Measurements from ENCODE around the gene PLEKHA4. TPM values are rescaled to one million over a fixed set of nuclear protein-coding genes. Genes with fewer than 3 reads are reported as not detected.

Gene PLEKHA4
- polyA plus RNA-seq, 1 donor, result 14.5 TPM

DNA sequence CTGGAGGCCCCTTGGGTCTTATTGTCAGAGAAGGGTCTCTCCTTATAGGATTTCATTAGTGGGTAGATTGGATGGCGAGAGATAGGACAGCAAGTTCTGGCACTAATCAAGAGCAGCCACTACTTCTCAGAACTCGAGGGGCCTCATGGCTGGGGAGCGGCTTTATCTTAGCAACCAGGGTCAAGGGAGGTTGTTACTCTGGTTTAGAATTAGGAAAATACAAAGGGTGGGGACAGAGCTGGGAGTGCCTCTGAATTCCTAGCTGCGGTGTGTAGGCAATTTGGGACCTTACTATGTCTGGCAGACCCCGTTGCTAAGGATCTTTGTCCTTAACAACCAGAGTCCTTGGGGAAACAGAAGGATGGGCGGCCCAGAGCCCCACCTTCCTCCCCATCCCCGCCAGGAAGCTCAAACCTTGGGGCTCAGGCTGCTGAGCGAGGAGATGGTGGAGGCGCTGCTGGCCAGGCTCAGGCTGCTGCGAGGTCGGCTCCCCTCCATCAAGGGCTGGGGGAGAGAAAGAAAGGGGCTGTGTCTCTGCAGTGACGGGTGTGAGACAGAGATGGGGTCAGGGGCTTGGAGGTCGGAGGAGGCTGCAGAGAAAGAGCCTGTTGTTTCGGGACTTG lies 1.2 kb downstream of the PLEKHA4 start:
- WGBS (ENCODE audit: insufficient coverage, low lambda C conversion rate), result no CpG with 5 or more reads among the region's 14 CpGs
- Histone ChIP-seq H3K36me3 (ENCODE audit: control insufficient read depth, insufficient read depth, low read length) (no peaks in the 10 kb centered on the region), H3K27me3 (ENCODE audit: control insufficient read depth, insufficient read depth, low read length) (no peaks in the 10 kb centered on the region), H3K9me3 (ENCODE audit: control insufficient read depth, low read depth, low read length) (no peaks in the 10 kb centered on the region), H3K4me3 (ENCODE audit: low read length) (peak overlapping the region; percentile 5), H3K27ac (ENCODE audit: low read length) (peak overlapping the region; percentile 5), H3K4me1 (ENCODE audit: control insufficient read depth, insufficient read depth, low read length) (peaks cover 25% of the 10 kb centered on the region)
- peak in 1 of 2 donors; percentile 79 for DNase-seq

DNA sequence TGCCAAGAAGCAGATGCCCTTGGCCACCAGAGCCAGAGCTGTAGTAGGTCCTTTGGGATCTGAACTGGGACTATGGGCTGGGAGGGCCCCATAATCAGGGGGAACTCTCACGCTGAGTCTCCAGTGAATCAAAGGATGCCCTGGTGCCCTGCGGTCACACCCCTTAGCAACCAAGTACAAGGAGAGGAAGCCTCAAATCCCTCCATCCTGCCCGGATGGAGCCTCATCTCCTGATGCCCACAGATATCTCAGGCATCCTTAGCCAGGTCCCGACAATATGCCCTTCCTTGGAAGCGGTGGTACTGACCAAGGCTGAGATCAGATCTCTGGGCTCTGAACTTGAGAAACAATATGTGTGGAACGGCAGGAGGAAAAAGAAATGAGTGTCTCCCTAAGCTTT lies 1.7 kb downstream of the PLEKHA4 start:
- Histone ChIP-seq H3K4me3 (ENCODE audit: low read length) (no peak overlapping the region), H3K9me3 (ENCODE audit: control insufficient read depth, low read depth, low read length) (no peaks in the 10 kb centered on the region), H3K36me3 (ENCODE audit: control insufficient read depth, insufficient read depth, low read length) (no peaks in the 10 kb centered on the region), H3K27me3 (ENCODE audit: control insufficient read depth, insufficient read depth, low read length) (no peaks in the 10 kb centered on the region), H3K27ac (ENCODE audit: low read length) (peak overlapping the region; percentile 5), H3K4me1 (ENCODE audit: control insufficient read depth, insufficient read depth, low read length) (peaks cover 25% of the 10 kb centered on the region)
- no CpG with 5 or more reads among the region's 6 CpGs for WGBS (ENCODE audit: insufficient coverage, low lambda C conversion rate)
- no peak for DNase-seq

DNA sequence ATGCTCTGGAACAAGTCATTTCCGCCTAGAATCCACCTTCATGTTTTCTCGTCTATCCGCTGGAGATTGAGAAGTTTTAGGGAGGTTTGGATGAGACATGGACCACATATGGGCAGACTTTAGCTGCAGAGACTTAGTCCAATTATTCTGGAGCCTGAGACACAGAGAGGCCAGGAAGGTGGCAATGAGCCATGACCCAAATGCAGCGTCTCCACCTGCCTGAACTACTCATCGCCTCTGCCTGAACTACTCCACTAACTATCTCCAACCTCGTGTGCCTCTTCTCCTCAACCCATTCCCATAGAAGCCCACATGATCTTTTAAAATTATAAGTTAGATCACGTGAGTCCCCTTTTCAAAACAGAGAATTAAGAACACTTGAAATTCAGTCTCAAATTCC lies 5.6 kb downstream of the PLEKHA4 start:
- DNase-seq, result no peak
- no peaks in the 10 kb centered on the region for H3K36me3 ChIP-seq (ENCODE audit: control insufficient read depth, insufficient read depth, low read length)
- 96% methylated on average over 5 of the region's 7 CpGs for WGBS (ENCODE audit: insufficient coverage, low lambda C conversion rate)
- H3K4me3 ChIP-seq (ENCODE audit: low read length), result no peak overlapping the region
- H3K27me3 ChIP-seq (ENCODE audit: control insufficient read depth, insufficient read depth, low read length), result no peaks in the 10 kb centered on the region
- H3K4me1 ChIP-seq (ENCODE audit: control insufficient read depth, insufficient read depth, low read length), result peaks cover 15% of the 10 kb centered on the region
- H3K9me3 ChIP-seq (ENCODE audit: control insufficient read depth, low read depth, low read length), result no peaks in the 10 kb centered on the region
- no peak overlapping the region for H3K27ac ChIP-seq (ENCODE audit: low read length)

DNA sequence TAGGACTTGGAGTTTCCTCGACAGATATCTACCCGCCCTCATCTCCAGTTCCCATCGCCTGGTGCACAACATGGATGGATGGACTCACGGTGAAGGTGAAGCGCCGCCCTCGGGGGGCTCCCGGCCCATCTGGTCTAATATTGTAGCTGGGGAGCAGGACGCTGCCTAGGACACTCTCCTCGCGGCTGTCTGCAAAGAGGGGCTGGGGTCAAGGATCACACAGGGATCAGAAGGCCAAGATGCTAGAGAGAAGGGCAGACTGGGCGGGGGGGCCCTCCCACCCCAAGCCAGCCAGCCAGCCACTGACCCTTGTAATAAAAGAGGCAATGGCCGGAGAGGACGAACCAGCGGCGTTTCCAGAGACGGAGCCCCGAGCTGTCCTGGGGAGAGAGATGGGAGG lies 7.1 kb downstream of the PLEKHA4 start:
- Histone ChIP-seq H3K4me3 (ENCODE audit: low read length) (no peak overlapping the region), H3K9me3 (ENCODE audit: control insufficient read depth, low read depth, low read length) (no peaks in the 10 kb centered on the region), H3K27me3 (ENCODE audit: control insufficient read depth, insufficient read depth, low read length) (no peaks in the 10 kb centered on the region), H3K27ac (ENCODE audit: low read length) (no peak overlapping the region), H3K36me3 (ENCODE audit: control insufficient read depth, insufficient read depth, low read length) (no peaks in the 10 kb centered on the region), H3K4me1 (ENCODE audit: control insufficient read depth, insufficient read depth, low read length) (peaks cover under 1% of the 10 kb centered on the region)
- WGBS (ENCODE audit: insufficient coverage, low lambda C conversion rate), result 95% methylated on average over 4 of the region's 18 CpGs
- no peak for DNase-seq

DNA sequence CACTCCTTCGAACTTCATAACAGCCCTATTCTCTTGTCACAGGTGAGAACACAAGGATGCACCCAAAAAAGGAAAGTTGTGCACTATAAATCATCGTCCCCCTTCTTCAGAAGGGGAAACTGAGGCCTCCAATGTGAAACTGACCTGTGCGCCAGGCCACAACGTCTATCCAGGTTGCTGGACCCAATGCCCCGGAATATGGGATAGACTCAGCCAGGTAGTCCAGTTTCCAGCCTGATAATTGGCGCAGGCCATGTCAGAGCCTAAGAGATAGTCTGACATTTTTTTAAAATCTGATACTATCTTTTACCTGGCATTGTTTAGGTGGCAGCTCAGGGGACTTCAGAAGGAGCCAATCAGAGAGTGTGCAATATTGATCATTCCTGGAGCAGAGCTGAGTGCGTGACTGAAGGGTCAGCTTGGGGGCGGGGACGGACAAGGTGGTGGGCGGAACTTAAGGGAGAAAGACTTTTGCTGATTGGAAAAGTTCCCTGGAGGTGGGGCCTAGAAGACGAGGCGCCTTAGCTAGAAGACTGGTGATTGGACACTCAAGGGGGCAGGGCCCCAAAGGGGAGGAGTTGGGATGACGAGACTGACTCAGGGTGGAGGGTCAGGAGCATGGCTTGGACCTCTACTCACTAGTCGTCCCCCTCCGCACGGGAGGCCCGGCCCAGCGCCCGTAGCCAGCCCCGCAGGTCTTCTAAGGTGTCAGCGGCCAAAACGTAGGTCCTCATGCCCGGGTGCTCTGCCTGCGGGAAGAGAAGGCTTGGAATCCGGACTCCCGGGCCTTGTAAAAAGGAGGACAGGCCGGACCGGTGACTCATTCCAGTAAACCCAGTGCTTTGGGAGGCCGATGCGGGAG lies 8.5 kb downstream of the PLEKHA4 start:
- Histone ChIP-seq H3K4me3 (ENCODE audit: low read length) (no peak overlapping the region), H3K27me3 (ENCODE audit: control insufficient read depth, insufficient read depth, low read length) (no peaks in the 10 kb centered on the region), H3K27ac (ENCODE audit: low read length) (no peak overlapping the region), H3K4me1 (ENCODE audit: control insufficient read depth, insufficient read depth, low read length) (no peaks in the 10 kb centered on the region), H3K36me3 (ENCODE audit: control insufficient read depth, insufficient read depth, low read length) (no peaks in the 10 kb centered on the region), H3K9me3 (ENCODE audit: control insufficient read depth, low read depth, low read length) (no peaks in the 10 kb centered on the region)
- no peak for DNase-seq
- WGBS (ENCODE audit: insufficient coverage, low lambda C conversion rate), result no CpG with 5 or more reads among the region's 30 CpGs

DNA sequence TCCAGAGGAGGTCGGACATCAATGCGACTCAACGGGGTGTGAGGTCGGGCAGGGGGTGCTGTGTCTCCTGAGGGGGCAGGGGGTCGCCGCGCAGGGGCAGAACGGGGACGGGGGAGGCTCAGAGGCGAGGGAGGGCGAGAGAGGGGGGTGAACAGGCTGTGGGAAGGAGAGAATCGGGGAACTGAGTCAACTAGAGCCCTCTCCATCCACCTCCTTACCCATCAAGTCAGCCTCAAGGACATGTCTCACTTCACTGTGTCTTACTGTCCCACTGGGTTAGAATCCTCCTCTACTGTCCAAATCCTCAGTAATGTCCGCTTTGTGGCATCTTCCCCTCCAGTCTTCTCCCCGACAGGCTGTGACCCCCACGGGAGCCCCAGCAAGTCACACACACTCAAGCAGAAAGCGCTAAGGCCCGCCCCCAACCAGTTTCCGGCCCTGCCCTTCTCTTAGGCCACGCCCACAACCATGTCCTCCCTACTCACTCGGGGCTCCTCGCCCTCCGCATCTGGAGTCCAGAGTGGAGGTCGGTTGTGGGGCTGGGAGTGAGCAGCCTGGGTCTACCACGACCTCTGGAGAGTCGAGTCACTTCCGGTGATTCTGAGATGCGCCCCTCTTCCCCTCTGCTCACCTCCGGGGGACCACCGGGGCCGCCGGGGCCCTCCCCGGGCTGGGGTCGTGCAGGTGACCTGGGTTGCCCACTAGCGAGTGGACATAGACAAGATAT lies 9.3 kb downstream of the PLEKHA4 start:
- WGBS (ENCODE audit: insufficient coverage, low lambda C conversion rate), result 20% methylated on average over 1 of the region's 34 CpGs
- H3K4me3 ChIP-seq (ENCODE audit: low read length), result no peak overlapping the region
- H3K36me3 ChIP-seq (ENCODE audit: control insufficient read depth, insufficient read depth, low read length), result no peaks in the 10 kb centered on the region
- H3K27me3 ChIP-seq (ENCODE audit: control insufficient read depth, insufficient read depth, low read length), result no peaks in the 10 kb centered on the region
- no peak for DNase-seq
- H3K27ac ChIP-seq (ENCODE audit: low read length), result no peak overlapping the region
- H3K9me3 ChIP-seq (ENCODE audit: control insufficient read depth, low read depth, low read length), result no peaks in the 10 kb centered on the region
- H3K4me1 ChIP-seq (ENCODE audit: control insufficient read depth, insufficient read depth, low read length), result no peaks in the 10 kb centered on the region

DNA sequence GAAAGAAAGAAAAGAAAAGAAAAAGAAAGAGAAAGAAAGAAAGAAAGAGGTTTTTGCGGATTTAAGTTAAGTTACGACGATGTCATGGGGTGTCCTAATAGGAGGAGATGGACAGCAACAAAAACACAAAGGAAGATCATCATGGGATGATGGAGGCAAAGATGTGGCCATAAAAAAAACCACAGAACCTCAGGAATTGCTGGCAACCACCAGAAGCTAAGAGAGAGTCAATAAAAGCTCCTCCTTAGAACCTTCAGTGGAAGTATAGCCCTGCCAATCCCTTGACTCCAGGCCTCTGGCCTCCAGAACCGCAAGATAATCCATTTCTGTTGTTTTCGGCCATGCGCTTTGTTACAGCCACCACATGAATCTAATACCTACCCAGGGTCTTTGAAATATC lies 11.5 kb downstream of the PLEKHA4 start:
- H3K27me3 ChIP-seq (ENCODE audit: control insufficient read depth, insufficient read depth, low read length), result no peaks in the 10 kb centered on the region
- H3K36me3 ChIP-seq (ENCODE audit: control insufficient read depth, insufficient read depth, low read length), result no peaks in the 10 kb centered on the region
- H3K9me3 ChIP-seq (ENCODE audit: control insufficient read depth, low read depth, low read length), result no peaks in the 10 kb centered on the region
- no peak overlapping the region for H3K4me3 ChIP-seq (ENCODE audit: low read length)
- H3K27ac ChIP-seq (ENCODE audit: low read length), result no peak overlapping the region
- H3K4me1 ChIP-seq (ENCODE audit: control insufficient read depth, insufficient read depth, low read length), result no peaks in the 10 kb centered on the region
- no peak for DNase-seq
- WGBS (ENCODE audit: insufficient coverage, low lambda C conversion rate), result 95% methylated on average over 4 of the region's 6 CpGs

DNA sequence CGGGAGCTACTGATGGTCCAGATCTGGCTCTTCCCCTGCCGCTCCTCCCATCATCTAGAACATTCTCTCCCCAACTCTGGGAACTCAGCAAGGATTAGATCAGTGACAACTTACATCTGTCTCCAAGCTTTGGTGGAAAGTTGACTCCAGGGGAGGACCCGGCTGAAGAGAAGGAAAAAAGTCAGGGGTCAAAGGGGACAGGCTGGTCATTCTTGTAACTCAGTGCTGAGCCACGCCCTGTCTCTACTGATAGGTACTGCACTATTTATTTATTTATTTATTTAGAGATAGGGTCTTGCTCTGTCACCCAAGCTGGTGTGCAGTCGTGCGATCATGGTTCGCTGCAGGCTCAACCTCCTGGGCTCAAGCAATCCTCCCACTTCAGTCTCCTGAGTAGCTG lies 14.3 kb downstream of the PLEKHA4 start:
- Histone ChIP-seq H3K27ac (ENCODE audit: low read length) (no peak overlapping the region), H3K4me1 (ENCODE audit: control insufficient read depth, insufficient read depth, low read length) (no peaks in the 10 kb centered on the region), H3K36me3 (ENCODE audit: control insufficient read depth, insufficient read depth, low read length) (no peaks in the 10 kb centered on the region), H3K27me3 (ENCODE audit: control insufficient read depth, insufficient read depth, low read length) (no peaks in the 10 kb centered on the region), H3K4me3 (ENCODE audit: low read length) (no peak overlapping the region), H3K9me3 (ENCODE audit: control insufficient read depth, low read depth, low read length) (no peaks in the 10 kb centered on the region)
- WGBS (ENCODE audit: insufficient coverage, low lambda C conversion rate), result no CpG with 5 or more reads among the region's 7 CpGs
- DNase-seq, result no peak

DNA sequence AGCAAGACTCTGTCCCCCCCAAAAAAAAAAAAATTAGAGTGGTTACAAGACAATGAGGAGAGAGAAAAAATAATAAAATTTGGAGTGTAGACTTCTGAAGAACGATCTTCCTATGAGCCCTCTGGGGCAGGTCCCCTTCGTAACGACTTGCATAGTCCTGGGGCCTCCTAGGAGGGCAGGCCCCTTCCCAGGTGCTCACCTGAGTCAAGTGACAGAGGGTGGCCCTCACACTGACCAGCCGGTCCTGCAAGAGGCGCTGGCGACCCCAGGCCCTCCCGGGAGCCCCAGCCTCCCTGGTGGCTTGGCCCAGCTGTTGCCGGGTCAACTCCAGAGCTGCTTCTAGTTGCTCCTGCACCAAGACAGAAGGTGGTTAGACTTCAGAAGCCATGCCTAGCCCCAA lies 14.9 kb downstream of the PLEKHA4 start:
- Histone ChIP-seq H3K36me3 (ENCODE audit: control insufficient read depth, insufficient read depth, low read length) (no peaks in the 10 kb centered on the region), H3K4me1 (ENCODE audit: control insufficient read depth, insufficient read depth, low read length) (no peaks in the 10 kb centered on the region), H3K9me3 (ENCODE audit: control insufficient read depth, low read depth, low read length) (no peaks in the 10 kb centered on the region), H3K4me3 (ENCODE audit: low read length) (no peak overlapping the region), H3K27ac (ENCODE audit: low read length) (no peak overlapping the region), H3K27me3 (ENCODE audit: control insufficient read depth, insufficient read depth, low read length) (no peaks in the 10 kb centered on the region)
- WGBS (ENCODE audit: insufficient coverage, low lambda C conversion rate), result no CpG with 5 or more reads among the region's 8 CpGs
- no peak for DNase-seq

DNA sequence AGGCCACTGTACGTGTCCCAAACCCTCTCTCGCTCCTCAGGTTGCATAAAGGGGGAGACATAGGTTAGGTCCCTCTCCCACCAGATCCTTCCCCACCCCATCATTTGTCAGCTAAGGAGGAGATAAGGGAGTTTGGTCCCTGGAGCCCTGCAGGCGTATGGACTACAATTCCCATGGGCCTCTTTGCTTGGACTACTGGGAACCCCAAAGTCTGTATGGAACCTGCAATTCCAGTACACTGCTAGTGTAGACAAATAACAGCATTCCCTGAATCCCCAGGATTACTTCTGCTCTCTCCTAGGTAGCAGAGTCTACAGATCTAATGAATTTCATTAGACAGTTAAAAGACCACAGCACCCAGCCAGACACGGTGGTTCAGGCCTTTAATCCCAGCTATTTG lies 16.1 kb downstream of the PLEKHA4 start:
- DNase-seq, result no peak
- Histone ChIP-seq H3K4me1 (ENCODE audit: control insufficient read depth, insufficient read depth, low read length) (no peaks in the 10 kb centered on the region), H3K36me3 (ENCODE audit: control insufficient read depth, insufficient read depth, low read length) (no peaks in the 10 kb centered on the region), H3K27ac (ENCODE audit: low read length) (no peak overlapping the region), H3K9me3 (ENCODE audit: control insufficient read depth, low read depth, low read length) (no peaks in the 10 kb centered on the region), H3K27me3 (ENCODE audit: control insufficient read depth, insufficient read depth, low read length) (no peaks in the 10 kb centered on the region), H3K4me3 (ENCODE audit: low read length) (no peak overlapping the region)
- WGBS (ENCODE audit: insufficient coverage, low lambda C conversion rate), result 83% methylated on average over 1 of the region's 4 CpGs

Measured in large intestine (tissue), 3 donors.